HCT116 (cell line): Measurements from ENCODE around the gene CNTNAP5. TPM values are rescaled to one million over a fixed set of nuclear protein-coding genes. Genes with fewer than 3 reads are reported as not detected.

ENCODE experiments used
- ATAC-seq: fragments of 200-7000 bp; cut with Tn5 transposase; 2 replicates; pipeline ENCODE4 v1.9.1; 2020; ENCODE audit warnings: mild to moderate bottlenecking, moderate library complexity
- BruUV-seq: library from RNA; stranded (reverse); fragments of 400-500 nt; replicated peaks from 2 replicates; lab custom pipeline; 2021; lab: Mats Ljungman, UMichigan
- CTCF ChIA-PET: fragments of 300-600 bp; sonication (Branson Sonifier 250); formaldehyde crosslinking; loops from one replicate; lab custom pipeline; 2021; ENCODE audit warnings: antibody characterized with exemption; lab: Charles Lee
- POLR2A ChIA-PET: fragments of 300-600, 350-600 bp; sonication (Branson Sonifier 250); formaldehyde crosslinking; loops from one replicate; lab custom pipeline; 2021; ENCODE audit warnings: antibody characterized with exemption; lab: Charles Lee
- RAD21 ChIA-PET, 2 experiments: fragments of 300-600 bp; sonication (Branson Sonifier 250); formaldehyde crosslinking; loops; one replicate each; lab custom pipeline; 2023; ENCODE audit warnings: low total read pairs in 2 of 2; ENCODE audit not compliant: uncharacterized antibody in 2 of 2, unreplicated experiment in 2 of 2, low non-redundant PET in 1 of 2; lab: Charles Lee
- DNase-seq: peaks from one replicate; pipeline ENCODE4 v3.0.0-alpha.2; 2010; ENCODE audit warnings: low read depth, low spot score
- H2AFZ ChIP-seq: fragments of 200-600 bp; shearing (Covaris generic), sonication (generic); 2 replicates; pipeline ENCODE4 v1.6.1; 2017; ENCODE audit warnings: low read depth, mixed run types, mixed read lengths, antibody characterized with exemption, low read length; ENCODE audit not compliant: poor library complexity, severe bottlenecking
- H3K27ac ChIP-seq: 2 replicates; pipeline ENCODE4 v1.5.1; 2012; ENCODE audit warnings: low read depth, low read length
- H3K27me3 ChIP-seq: fragments of 200-600 bp; sonication (generic); 2 replicates; pipeline ENCODE4 v1.6.1; 2016; ENCODE audit warnings: mixed run types, low read length, mixed read lengths; ENCODE audit not compliant: insufficient read depth
- H3K36me3 ChIP-seq, 2 experiments: fragments of 200-500 bp in 1 of 2; fragments of 200-600 bp in 1 of 2; sonication (Bioruptor generic) in 1 of 2; sonication (generic) in 1 of 2; 2 replicates each; pipeline versions ENCODE4 v1.5.1 to v1.6.1; 2014 to 2016; ENCODE audit warnings: low read length in 2 of 2, inconsistent platforms in 1 of 2, mixed read lengths in 1 of 2, mixed run types in 1 of 2; ENCODE audit not compliant: insufficient read depth in 2 of 2, control insufficient read depth in 1 of 2
- H3K4me1 ChIP-seq, 2 experiments: fragments of 200-600 bp in 1 of 2; sonication (generic) in 1 of 2; 2 replicates each; pipeline versions ENCODE4 v1.5.1 to v1.6.1; 2012 to 2017; ENCODE audit warnings: low read length in 2 of 2, inconsistent platforms in 1 of 2, mild to moderate bottlenecking in 1 of 2, mixed read lengths in 1 of 2, mixed run types in 1 of 2, moderate library complexity in 1 of 2; ENCODE audit not compliant: insufficient read depth in 2 of 2, control insufficient read depth in 1 of 2
- H3K4me2 ChIP-seq: fragments of 200-600 bp; sonication (generic); 2 replicates; pipeline ENCODE4 v1.6.1; 2017; ENCODE audit warnings: mixed run types, low read length, mixed read lengths
- H3K4me3 ChIP-seq, 2 experiments: fragments of 200-600 bp in 1 of 2; sonication (generic) in 1 of 2; replicated peaks in 1 of 2; 2 replicates each; pipeline ENCODE4 v1.5.1; 2011 to 2016; ENCODE audit warnings: low read length in 2 of 2, control low read depth in 1 of 2, low read depth in 1 of 2, mild to moderate bottlenecking in 1 of 2, mixed read lengths in 1 of 2, mixed run types in 1 of 2
- H3K79me2 ChIP-seq: fragments of 200-600 bp; sonication (generic); 2 replicates; pipeline ENCODE4 v1.6.1; 2017; ENCODE audit warnings: mild to moderate bottlenecking, mixed run types, low read length, moderate library complexity, mixed read lengths; ENCODE audit not compliant: insufficient read depth
- H3K9ac ChIP-seq: fragments of 200-600 bp; sonication (generic); 2 replicates; pipeline ENCODE4 v1.6.1; 2016; ENCODE audit warnings: low read length, mixed read lengths
- H3K9me2 ChIP-seq: fragments of 200-600 bp; sonication (generic), shearing (Covaris generic); 2 replicates; pipeline ENCODE4 v1.6.1; 2017; ENCODE audit warnings: mixed run types, mild to moderate bottlenecking, moderate library complexity; ENCODE audit not compliant: insufficient read depth
- H3K9me3 ChIP-seq, 2 experiments: fragments of 200-500 bp in 1 of 2; fragments of 200-600 bp in 1 of 2; sonication (Bioruptor generic) in 1 of 2; sonication (generic) in 1 of 2; 2 replicates each; pipeline ENCODE4 v1.6.1; 2014 to 2017; ENCODE audit warnings: low read length in 2 of 2, mixed read lengths in 2 of 2, inconsistent platforms in 1 of 2, low read depth in 1 of 2, mild to moderate bottlenecking in 1 of 2, mixed run types in 1 of 2, moderate library complexity in 1 of 2; ENCODE audit not compliant: control insufficient read depth in 1 of 2, insufficient read depth in 1 of 2
- H4K20me1 ChIP-seq: fragments of 200-600 bp; sonication (generic), shearing (Covaris generic); 2 replicates; pipeline ENCODE4 v1.6.1; 2017; ENCODE audit warnings: mixed run types, mild to moderate bottlenecking, moderate library complexity; ENCODE audit not compliant: insufficient read depth
- ATF3 ChIP-seq: IDR thresholded peaks from 2 replicates; pipeline ENCODE4 v1.6.1; 2012
- CBX3 ChIP-seq: IDR thresholded peaks from 2 replicates; pipeline ENCODE4 v1.6.1; 2012; ENCODE audit warnings: low read depth
- CEBPB ChIP-seq: IDR thresholded peaks from 2 replicates; pipeline ENCODE4 v1.6.1; 2012; ENCODE audit warnings: low read depth
- EGR1 ChIP-seq: IDR thresholded peaks from 2 replicates; pipeline ENCODE4 v1.6.1; 2012; ENCODE audit warnings: low read depth
- ELF1 ChIP-seq: IDR thresholded peaks from 2 replicates; pipeline ENCODE4 v1.6.1; 2012; ENCODE audit warnings: low read depth, borderline replicate concordance
- EZH2 ChIP-seq: fragments of 200-600 bp; sonication (generic); IDR thresholded peaks from 2 replicates; pipeline ENCODE4 v1.6.1; 2017; ENCODE audit warnings: antibody characterized with exemption, mixed run types
- EZH2phosphoT487 ChIP-seq: fragments of 200-600 bp; IDR thresholded peaks from 2 replicates; pipeline ENCODE4 v1.6.1; 2018; ENCODE audit warnings: antibody characterized with exemption, borderline replicate concordance
- FOSL1 ChIP-seq: IDR thresholded peaks from 2 replicates; pipeline ENCODE4 v1.6.1; 2012; ENCODE audit warnings: low read depth
- JUND ChIP-seq: IDR thresholded peaks from 2 replicates; pipeline ENCODE4 v1.6.1; 2012
- MAX ChIP-seq: IDR thresholded peaks from 2 replicates; pipeline ENCODE4 v1.6.1; 2012
- POLR2AphosphoS5 ChIP-seq: IDR thresholded peaks from 2 replicates; pipeline ENCODE4 v1.6.1; 2011; ENCODE audit warnings: mild to moderate bottlenecking, low read depth, low read length, moderate library complexity
- REST ChIP-seq: IDR thresholded peaks from 2 replicates; pipeline ENCODE4 v1.6.1; 2012; ENCODE audit warnings: low read depth
- SIN3A ChIP-seq: IDR thresholded peaks from 2 replicates; pipeline ENCODE4 v1.6.1; 2012; ENCODE audit warnings: low read depth
- SP1 ChIP-seq: IDR thresholded peaks from 2 replicates; pipeline ENCODE4 v1.6.1; 2012; ENCODE audit warnings: low read depth
- SRF ChIP-seq: IDR thresholded peaks from 2 replicates; pipeline ENCODE4 v1.6.1; 2012; ENCODE audit warnings: low read depth
- TCF7L2 ChIP-seq: IDR thresholded peaks from 2 replicates; pipeline ENCODE4 v1.7.0; 2011; ENCODE audit warnings: borderline replicate concordance, inconsistent platforms; ENCODE audit not compliant: insufficient read depth, insufficient read length; ENCODE audit errors: extremely low read depth
- YY1 ChIP-seq: IDR thresholded peaks from 2 replicates; pipeline ENCODE4 v1.6.1; 2011; ENCODE audit warnings: low read length, low read depth, moderate library complexity, mild to moderate bottlenecking; ENCODE audit not compliant: insufficient replicate concordance; ENCODE audit errors: extremely low read depth
- ZBTB33 ChIP-seq: IDR thresholded peaks from 2 replicates; pipeline ENCODE4 v1.6.1; 2011; ENCODE audit warnings: mild to moderate bottlenecking, low read length, moderate library complexity; ENCODE audit not compliant: insufficient replicate concordance; ENCODE audit errors: extremely low read depth
- ZFX ChIP-seq: fragments of 450-650 bp; IDR thresholded peaks from 2 replicates; pipeline ENCODE4 v1.6.1; 2017
- ZNF274 ChIP-seq: fragments of 200-500 bp; sonication (Bioruptor generic); IDR thresholded peaks from 2 replicates; pipeline ENCODE4 v1.6.1; 2014; ENCODE audit warnings: mild to moderate bottlenecking, low read depth, low read length, inconsistent platforms
- intact Hi-C: fragments of 100-400 bp; cut with micrococcal nuclease; formaldehyde crosslinking; loops from 2 replicates; pipeline ENCODE4 v1.10.0; 2022
- total RNA-seq: library from RNA; stranded (reverse); gene quantifications from one replicate; pipeline ENCODE4 v1.2.1, GENCODE V29; 2021; ENCODE audit not compliant: unreplicated experiment

CNTNAP5 gene
- total RNA-seq, 1 experiment from 2014 or later = not detected

GRCh38 chr2:124283096-124283495, 258.0 kb downstream of the CNTNAP5 start:
- Histone ChIP-seq H2AFZ (no peak overlapping the region), H3K9me2 (no peaks in the 10 kb centered on the region), H4K20me1 (no peaks in the 10 kb centered on the region), H3K4me2 (no peak overlapping the region), H3K79me2 (no peaks in the 10 kb centered on the region), H3K36me3 (no peaks in the 10 kb centered on the region), H3K4me3 (no peak overlapping the region), H3K27ac (no peak overlapping the region), H3K9ac (no peak overlapping the region), H3K27me3 (no peaks in the 10 kb centered on the region), H3K9me3 (peaks cover 8 to 26% of the 10 kb centered on the region in 2 experiments; a peak in 2 of 4 replicates), H3K4me1 (no peaks in the 10 kb centered on the region)
- DNase-seq = no peak
- CTCF ChIA-PET = no interaction called here
- POLR2A ChIA-PET = no interaction called here
- BruUV-seq = no TSS peak
- no peak for ATAC-seq
- RAD21 ChIA-PET = no interaction called here
- intact Hi-C loops = no loop called here
- TF ChIP-seq FOSL1 (no peak), SP1 (no peak), ZNF274 (no peak), POLR2AphosphoS5 (no peak), ATF3 (no peak), REST (no peak), SRF (no peak), JUND (no peak), EZH2phosphoT487 (no peak), CEBPB (no peak), SIN3A (no peak), CBX3 (no peak), ZBTB33 (no peak), MAX (no peak), EGR1 (no peak), EZH2 (no peak), ELF1 (no peak), YY1 (no peak), ZFX (no peak), TCF7L2 (no peak)
